LNCAP (cell line): Measurements from ENCODE around the gene DDX59.

Experiments
- CTCF ChIP-seq: fragments of 450-650 bp; IDR thresholded peaks from 2 replicates; pipeline ENCODE4 v1.5.1; 2017; ENCODE audit warnings: mild to moderate bottlenecking

DDX59 gene

GRCh38 chr1:200704986-200705500, 35.3 kb upstream of the DDX59 start:
- no peak for TF ChIP-seq CTCF

- no peak for TF ChIP-seq CTCF
Observed at GRCh38 chr1:200699871-200700270, 30.2 kb upstream of the DDX59 start.

- no peak for TF ChIP-seq CTCF
Observed at GRCh38 chr1:200694738-200695137, 25.0 kb upstream of the DDX59 start.

- no peak for TF ChIP-seq CTCF
Observed at GRCh38 chr1:200693327-200693726, 23.6 kb upstream of the DDX59 start.

GRCh38 chr1:200692316-200692715, 22.6 kb upstream of the DDX59 start:
- no peak for TF ChIP-seq CTCF

- no peak for TF ChIP-seq CTCF
Observed at GRCh38 chr1:200686620-200687019, 16.9 kb upstream of the DDX59 start.

GRCh38 chr1:200684015-200684414, 14.3 kb upstream of the DDX59 start:
- no peak for TF ChIP-seq CTCF

- no peak for TF ChIP-seq CTCF
Observed at GRCh38 chr1:200683298-200683697, 13.6 kb upstream of the DDX59 start.
